Vagina (tissue), 2 donors: ENCODE measurements around the gene FBXL16. TPM values are rescaled to one million over a fixed set of nuclear protein-coding genes. Genes with fewer than 3 reads are reported as not detected.
A peak's percentile ranks its signal among the peaks of the same experiment; 100 is the strongest.

ENCODE experiments used
- DNase-seq, 2 donors: peaks; one replicate each; pipeline ENCODE4 v3.0.0-alpha.2; 2017; ENCODE audit errors: extremely low spot score in 2 of 2
- H3K27ac ChIP-seq: fragments of 200-600 bp; sonication (generic); one replicate; pipeline ENCODE4 v1.5.1; 2019
- H3K27me3 ChIP-seq: fragments of 200-600 bp; sonication (generic); one replicate; pipeline ENCODE4 v1.5.1; 2019
- H3K36me3 ChIP-seq, 2 donors: fragments of 200-600 bp; sonication (generic); one replicate each; pipeline ENCODE4 v1.5.1; 2017 to 2019
- H3K4me1 ChIP-seq: fragments of 200-600 bp; sonication (generic); one replicate; pipeline ENCODE4 v1.5.1; 2019
- H3K4me3 ChIP-seq, 2 donors: fragments of 200-600 bp; sonication (generic); 1 replicate in 1 of 2; 2 replicates in 1 of 2; pipeline ENCODE4 v1.5.1; 2016 to 2019
- H3K9me3 ChIP-seq: fragments of 200-600 bp; sonication (generic); one replicate; pipeline ENCODE4 v1.5.1; 2019
- CTCF ChIP-seq, 3 experiments: fragments of 450-650 bp in 2 of 3; fragments of 200-600 bp in 1 of 3; sonication (generic) in 1 of 3; IDR thresholded peaks; one replicate each; pipeline ENCODE4 v1.5.1; 2017 to 2019; ENCODE audit warnings: antibody characterized with exemption in 3 of 3, mild to moderate bottlenecking in 2 of 3, moderate library complexity in 2 of 3
- POLR2A ChIP-seq, 2 donors: fragments of 450-650 bp; IDR thresholded peaks; one replicate each; pipeline ENCODE4 v1.6.1; 2017; ENCODE audit warnings: antibody characterized with exemption in 2 of 2, mild to moderate bottlenecking in 2 of 2, moderate library complexity in 2 of 2
- POLR2AphosphoS5 ChIP-seq, 2 donors: sonication (generic); formaldehyde crosslinking; IDR thresholded peaks; one replicate each; pipeline ENCODE4 v1.9.0; 2017; ENCODE audit warnings: antibody characterized with exemption in 2 of 2, mild to moderate bottlenecking in 2 of 2, low read depth in 1 of 2; ENCODE audit not compliant: insufficient read depth in 1 of 2
- intact Hi-C: fragments of 100-400 bp; cut with DNase I; formaldehyde crosslinking; loops from one replicate; pipeline ENCODE4 v1.15.1; 2023
- total RNA-seq: library from RNA; depleted of rRNA; stranded (reverse); fragments of >200 nt; gene quantifications from one replicate; pipeline ENCODE4 v1.2.3, GENCODE V29; 2016

The FBXL16 gene
- total RNA-seq, 1 donor from 2014 or later, result 4.4 TPM

- Histone ChIP-seq H3K4me1 (peaks cover 44% of the 10 kb centered on the region), H3K27me3 (no peaks in the 10 kb centered on the region), H3K9me3 (no peaks in the 10 kb centered on the region), H3K4me3 (no peak overlapping the region), H3K27ac (no peak overlapping the region), H3K36me3 (no peaks in the 10 kb centered on the region)
- intact Hi-C loops, result loop anchor here (10.0 kb wide), 1 partner anchor 336 kb away; no protein-coding TSS in a partner anchor
- DNase-seq, result no peak
- TF ChIP-seq CTCF (IDR thresholded peaks at IDR 0.05), result no peak
- no peak for TF ChIP-seq POLR2A (IDR thresholded peaks at IDR 0.05)
- no peak for TF ChIP-seq POLR2AphosphoS5 (IDR thresholded peaks at IDR 0.05; ENCODE audit: insufficient read depth in 1 of 2, low read depth in 1 of 2)
Observed at GRCh38 chr16:718922-719321, 13.3 kb upstream of the FBXL16 start.

- no peak for DNase-seq
- intact Hi-C loops, result loop anchor here (10.0 kb wide), 1 partner anchor 336 kb away; no protein-coding TSS in a partner anchor
- no peak overlapping the region for H3K4me3 ChIP-seq
- no peak for TF ChIP-seq POLR2A (IDR thresholded peaks at IDR 0.05)
- no peak for TF ChIP-seq CTCF (IDR thresholded peaks at IDR 0.05)
- no peak for TF ChIP-seq POLR2AphosphoS5 (IDR thresholded peaks at IDR 0.05; ENCODE audit: insufficient read depth in 1 of 2, low read depth in 1 of 2)
- H3K27me3 ChIP-seq, result no peaks in the 10 kb centered on the region
- peaks cover 44% of the 10 kb centered on the region for H3K4me1 ChIP-seq
- no peaks in the 10 kb centered on the region for H3K36me3 ChIP-seq
- no peak overlapping the region for H3K27ac ChIP-seq
- no peaks in the 10 kb centered on the region for H3K9me3 ChIP-seq
Observed at GRCh38 chr16:718389-718788, 12.8 kb upstream of the FBXL16 start.

- Histone ChIP-seq H3K4me3 (no peak overlapping the region), H3K27ac (no peak overlapping the region), H3K4me1 (peaks cover 40% of the 10 kb centered on the region), H3K9me3 (no peaks in the 10 kb centered on the region), H3K36me3 (no peaks in the 10 kb centered on the region), H3K27me3 (no peaks in the 10 kb centered on the region)
- TF ChIP-seq CTCF (IDR thresholded peaks at IDR 0.05) (no peak), POLR2AphosphoS5 (IDR thresholded peaks at IDR 0.05; ENCODE audit: insufficient read depth in 1 of 2, low read depth in 1 of 2) (no peak), POLR2A (IDR thresholded peaks at IDR 0.05) (no peak)
- intact Hi-C loops, result loop anchor here (10.0 kb wide), 1 partner anchor 337 kb away; no protein-coding TSS in a partner anchor
- DNase-seq, result no peak
Observed at GRCh38 chr16:717450-718245, 12.0 kb upstream of the FBXL16 start.

GRCh38 chr16:716768-717325 is 11.2 kb upstream of the FBXL16 start:
- Histone ChIP-seq H3K9me3 (no peaks in the 10 kb centered on the region), H3K27ac (no peak overlapping the region), H3K4me3 (no peak overlapping the region), H3K36me3 (no peaks in the 10 kb centered on the region), H3K27me3 (no peaks in the 10 kb centered on the region), H3K4me1 (peaks cover 32% of the 10 kb centered on the region)
- no peak for DNase-seq
- intact Hi-C loops, result loop anchor here (10.0 kb wide), 1 partner anchor 338 kb away; no protein-coding TSS in a partner anchor
- no peak for TF ChIP-seq CTCF (IDR thresholded peaks at IDR 0.05)
- no peak for TF ChIP-seq POLR2AphosphoS5 (IDR thresholded peaks at IDR 0.05; ENCODE audit: insufficient read depth in 1 of 2, low read depth in 1 of 2)
- TF ChIP-seq POLR2A (IDR thresholded peaks at IDR 0.05), result no peak

GRCh38 chr16:716200-716568 is 10.6 kb upstream of the FBXL16 start:
- Histone ChIP-seq H3K9me3 (no peaks in the 10 kb centered on the region), H3K4me3 (peak overlapping the region; percentile 58 to 65), H3K4me1 (peaks cover 27% of the 10 kb centered on the region), H3K27ac (no peak overlapping the region), H3K36me3 (no peaks in the 10 kb centered on the region), H3K27me3 (no peaks in the 10 kb centered on the region)
- TF ChIP-seq POLR2AphosphoS5 (IDR thresholded peaks at IDR 0.05; ENCODE audit: insufficient read depth in 1 of 2, low read depth in 1 of 2) (no peak), CTCF (IDR thresholded peaks at IDR 0.05) (no peak), POLR2A (IDR thresholded peaks at IDR 0.05) (no peak)
- intact Hi-C loops, result loop anchor here (10.0 kb wide), 1 partner anchor 339 kb away; no protein-coding TSS in a partner anchor
- no peak for DNase-seq
